HepG2 (cell line): ENCODE measurements around the gene BMAL1.

Experiments used
- PAWR ChIP-seq: sonication (generic); formaldehyde crosslinking; IDR thresholded peaks from 2 replicates; pipeline ENCODE4 v1.4.0; 2020; ENCODE audit warnings: missing genetic modification reagents, mild to moderate bottlenecking, borderline replicate concordance
- POLR2A ChIP-seq, 2 experiments: IDR thresholded peaks; 2 replicates each; pipeline ENCODE4 v1.6.1; 2011; ENCODE audit warnings: low read depth in 2 of 2, low read length in 2 of 2, mild to moderate bottlenecking in 1 of 2, moderate library complexity in 1 of 2; ENCODE audit not compliant: insufficient read depth in 1 of 2
- TF ChIP-seq, protein P1 (sequence below): sonication (generic); formaldehyde crosslinking; IDR thresholded peaks from 2 replicates; pipeline ENCODE4 v1.5.0; 2020; ENCODE audit warnings: mild to moderate bottlenecking, missing genetic modification reagents, moderate library complexity
- TF ChIP-seq, protein P2 (sequence below), 2 experiments: sonication (generic) in 1 of 2; formaldehyde crosslinking in 1 of 2; IDR thresholded peaks; 2 replicates each; pipeline versions ENCODE4 v1.4.0 to v1.6.1; 2018 to 2020; ENCODE audit warnings: missing genetic modification reagents in 2 of 2, borderline replicate concordance in 1 of 2, low read depth in 1 of 2, mild to moderate bottlenecking in 1 of 2, missing biosample characterization in 1 of 2

- TF ChIP-seq, protein P1, sequence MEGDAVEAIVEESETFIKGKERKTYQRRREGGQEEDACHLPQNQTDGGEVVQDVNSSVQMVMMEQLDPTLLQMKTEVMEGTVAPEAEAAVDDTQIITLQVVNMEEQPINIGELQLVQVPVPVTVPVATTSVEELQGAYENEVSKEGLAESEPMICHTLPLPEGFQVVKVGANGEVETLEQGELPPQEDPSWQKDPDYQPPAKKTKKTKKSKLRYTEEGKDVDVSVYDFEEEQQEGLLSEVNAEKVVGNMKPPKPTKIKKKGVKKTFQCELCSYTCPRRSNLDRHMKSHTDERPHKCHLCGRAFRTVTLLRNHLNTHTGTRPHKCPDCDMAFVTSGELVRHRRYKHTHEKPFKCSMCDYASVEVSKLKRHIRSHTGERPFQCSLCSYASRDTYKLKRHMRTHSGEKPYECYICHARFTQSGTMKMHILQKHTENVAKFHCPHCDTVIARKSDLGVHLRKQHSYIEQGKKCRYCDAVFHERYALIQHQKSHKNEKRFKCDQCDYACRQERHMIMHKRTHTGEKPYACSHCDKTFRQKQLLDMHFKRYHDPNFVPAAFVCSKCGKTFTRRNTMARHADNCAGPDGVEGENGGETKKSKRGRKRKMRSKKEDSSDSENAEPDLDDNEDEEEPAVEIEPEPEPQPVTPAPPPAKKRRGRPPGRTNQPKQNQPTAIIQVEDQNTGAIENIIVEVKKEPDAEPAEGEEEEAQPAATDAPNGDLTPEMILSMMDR (CRISPR knock-in tag), result no peak
- TF ChIP-seq, protein P2, sequence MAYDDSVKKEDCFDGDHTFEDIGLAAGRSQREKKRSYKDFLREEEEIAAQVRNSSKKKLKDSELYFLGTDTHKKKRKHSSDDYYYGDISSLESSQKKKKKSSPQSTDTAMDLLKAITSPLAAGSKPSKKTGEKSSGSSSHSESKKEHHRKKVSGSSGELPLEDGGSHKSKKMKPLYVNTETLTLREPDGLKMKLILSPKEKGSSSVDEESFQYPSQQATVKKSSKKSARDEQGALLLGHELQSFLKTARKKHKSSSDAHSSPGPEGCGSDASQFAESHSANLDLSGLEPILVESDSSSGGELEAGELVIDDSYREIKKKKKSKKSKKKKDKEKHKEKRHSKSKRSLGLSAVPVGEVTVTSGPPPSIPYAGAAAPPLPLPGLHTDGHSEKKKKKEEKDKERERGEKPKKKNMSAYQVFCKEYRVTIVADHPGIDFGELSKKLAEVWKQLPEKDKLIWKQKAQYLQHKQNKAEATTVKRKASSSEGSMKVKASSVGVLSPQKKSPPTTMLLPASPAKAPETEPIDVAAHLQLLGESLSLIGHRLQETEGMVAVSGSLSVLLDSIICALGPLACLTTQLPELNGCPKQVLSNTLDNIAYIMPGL (CRISPR knock-in tag; IDR thresholded peaks at IDR 0.05; ENCODE audit: borderline replicate concordance in 1 of 2, low read depth in 1 of 2), result no peak
- TF ChIP-seq PAWR (CRISPR knock-in tag) (no peak), POLR2A (IDR thresholded peaks at IDR 0.05; ENCODE audit: insufficient read depth in 1 of 2, low read depth in 2 of 2, low read length in 2 of 2) (no peak)
These were observed 19.8 kb downstream of the BMAL1 start for GRCh38 chr11:13297308-13297916.
